Trophoblast cell (in vitro differentiated cells and primary cell): Measurements from ENCODE around the gene DNMT3A.

ENCODE experiments used
- DNase-seq, 2 donors: peaks; one replicate each; pipeline ENCODE4 v3.0.0-alpha.2; 2016
- H2AFZ ChIP-seq: 2 replicates; pipeline ENCODE4 v1.6.1; 2013; ENCODE audit warnings: low read length, moderate library complexity, mild to moderate bottlenecking; ENCODE audit not compliant: insufficient read depth, poor library complexity
- H2AK5ac ChIP-seq: 2 replicates; pipeline ENCODE4 v1.6.1; 2013; ENCODE audit warnings: mild to moderate bottlenecking, low read length
- H2BK120ac ChIP-seq: 2 replicates; pipeline ENCODE4 v1.6.1; 2013; ENCODE audit warnings: low read length, mild to moderate bottlenecking, moderate library complexity; ENCODE audit not compliant: insufficient read depth, poor library complexity
- H2BK12ac ChIP-seq: 2 replicates; pipeline ENCODE4 v1.6.1; 2013; ENCODE audit warnings: mild to moderate bottlenecking, low read length, moderate library complexity
- H2BK5ac ChIP-seq: 2 replicates; pipeline ENCODE4 v1.6.1; 2013; ENCODE audit warnings: low read length, low read depth, moderate library complexity, mild to moderate bottlenecking; ENCODE audit not compliant: poor library complexity
- H3K14ac ChIP-seq: 2 replicates; pipeline ENCODE4 v1.6.1; 2013; ENCODE audit warnings: mild to moderate bottlenecking, low read length
- H3K18ac ChIP-seq: 2 replicates; pipeline ENCODE4 v1.6.1; 2013; ENCODE audit warnings: mild to moderate bottlenecking, low read length
- H3K23ac ChIP-seq: 2 replicates; pipeline ENCODE4 v1.6.1; 2013; ENCODE audit warnings: low read length
- H3K27ac ChIP-seq: 2 replicates; pipeline ENCODE4 v1.5.1; 2013; ENCODE audit warnings: low read depth, mild to moderate bottlenecking, inconsistent platforms, low read length, moderate library complexity
- H3K27me3 ChIP-seq: 2 replicates; pipeline ENCODE4 v1.6.1; 2013; ENCODE audit warnings: inconsistent platforms, mild to moderate bottlenecking, low read length, moderate library complexity; ENCODE audit not compliant: insufficient read depth
- H3K36me3 ChIP-seq, 2 experiments: 1 replicate in 1 of 2; 2 replicates in 1 of 2; pipeline ENCODE4 v1.6.1; 2013; ENCODE audit warnings: low read length in 2 of 2, mild to moderate bottlenecking in 2 of 2, moderate library complexity in 1 of 2; ENCODE audit not compliant: insufficient read depth in 2 of 2, control insufficient read depth in 1 of 2
- H3K4ac ChIP-seq: 2 replicates; pipeline ENCODE4 v1.6.1; 2013; ENCODE audit warnings: low read depth, mild to moderate bottlenecking, low read length, moderate library complexity
- H3K4me1 ChIP-seq, 2 experiments: 1 replicate in 1 of 2; 2 replicates in 1 of 2; pipeline ENCODE4 v1.6.1; 2013; ENCODE audit warnings: low read length in 2 of 2, mild to moderate bottlenecking in 2 of 2, moderate library complexity in 1 of 2; ENCODE audit not compliant: insufficient read depth in 2 of 2, control insufficient read depth in 1 of 2
- H3K4me2 ChIP-seq: 2 replicates; pipeline ENCODE4 v1.6.1; 2013; ENCODE audit warnings: inconsistent platforms, mild to moderate bottlenecking, low read length, moderate library complexity
- H3K4me3 ChIP-seq: 2 replicates; pipeline ENCODE4 v1.5.1; 2013; ENCODE audit warnings: mild to moderate bottlenecking, low read depth, low read length, inconsistent platforms
- H3K79me1 ChIP-seq: one replicate; pipeline ENCODE4 v1.6.1; 2013; ENCODE audit warnings: low read length
- H3K79me2 ChIP-seq: 2 replicates; pipeline ENCODE4 v1.6.1; 2013; ENCODE audit warnings: low read length, mild to moderate bottlenecking; ENCODE audit not compliant: control insufficient read depth, insufficient read depth, poor library complexity
- H3K9ac ChIP-seq: 2 replicates; pipeline ENCODE4 v1.6.1; 2013; ENCODE audit warnings: mild to moderate bottlenecking, low read length
- H3K9me3 ChIP-seq: 2 replicates; pipeline ENCODE4 v1.6.1; 2013; ENCODE audit warnings: low read depth, mild to moderate bottlenecking, control low read depth, inconsistent platforms, low read length; ENCODE audit not compliant: insufficient read depth
- H4K12ac ChIP-seq: 2 replicates; pipeline ENCODE4 v1.6.1; 2013; ENCODE audit warnings: low read depth, mild to moderate bottlenecking, low read length, moderate library complexity
- H4K8ac ChIP-seq: 2 replicates; pipeline ENCODE4 v1.6.1; 2013; ENCODE audit warnings: low read depth, mild to moderate bottlenecking, low read length, moderate library complexity
- H4K91ac ChIP-seq: one replicate; pipeline ENCODE4 v1.6.1; 2013; ENCODE audit warnings: low read depth, mild to moderate bottlenecking, low read length, moderate library complexity
- WGBS: extraction: QIAGEN DNeasy Blood & Tissue Kit; methylation state at CpG from one replicate; pipeline ENCODE4 v1.1.7; 2013; ENCODE audit warnings: missing lambda C conversion rate; ENCODE audit not compliant: insufficient read length, insufficient coverage; ENCODE audit errors: extremely low coverage; 5-methylcytosine and 5-hydroxymethylcytosine counted together

Gene DNMT3A

GRCh38 chr2:25320077-25320476 lies 21.6 kb downstream of the DNMT3A start:
- Histone ChIP-seq H4K8ac (no peak overlapping the region), H2BK5ac (no peak overlapping the region), H3K9ac (no peak overlapping the region), H3K27ac (no peak overlapping the region), H2AK5ac (no peak overlapping the region), H2BK120ac (no peak overlapping the region), H3K23ac (no peak overlapping the region), H3K4me2 (no peak overlapping the region), H3K36me3 (no peaks in the 10 kb centered on the region), H3K27me3 (no peaks in the 10 kb centered on the region), H3K79me1 (no peaks in the 10 kb centered on the region), H3K4me1 (peaks cover 0 to under 1% of the 10 kb centered on the region in 2 experiments), H4K91ac (no peak overlapping the region), H2BK12ac (no peak overlapping the region), H3K4me3 (no peak overlapping the region), H2AFZ (no peak overlapping the region), H3K18ac (no peak overlapping the region), H3K79me2 (no peaks in the 10 kb centered on the region), H3K4ac (no peak overlapping the region), H4K12ac (no peak overlapping the region), H3K14ac (no peak overlapping the region), H3K9me3 (peaks cover 2% of the 10 kb centered on the region)
- DNase-seq: no peak
- no CpG with 5 or more reads among the region's 3 CpGs for WGBS

- Histone ChIP-seq H3K14ac (no peak overlapping the region), H3K79me1 (peaks cover 5% of the 10 kb centered on the region), H4K8ac (no peak overlapping the region), H2AK5ac (no peak overlapping the region), H3K27ac (no peak overlapping the region), H3K36me3 (no peaks in the 10 kb centered on the region), H2BK12ac (no peak overlapping the region), H4K91ac (no peak overlapping the region), H3K23ac (no peak overlapping the region), H3K9me3 (no peaks in the 10 kb centered on the region), H3K27me3 (no peaks in the 10 kb centered on the region), H3K9ac (no peak overlapping the region), H3K79me2 (peaks cover 1% of the 10 kb centered on the region), H2BK120ac (no peak overlapping the region), H3K4me2 (no peak overlapping the region), H3K4me3 (no peak overlapping the region), H3K18ac (no peak overlapping the region), H3K4me1 (peaks cover 4 to 8% of the 10 kb centered on the region in 2 experiments), H2BK5ac (no peak overlapping the region), H4K12ac (no peak overlapping the region), H2AFZ (no peak overlapping the region), H3K4ac (no peak overlapping the region)
- WGBS: no CpG with 5 or more reads among the region's 8 CpGs
- DNase-seq: no peak
These were observed 25.6 kb downstream of the DNMT3A start for GRCh38 chr2:25316101-25316500.

DNA sequence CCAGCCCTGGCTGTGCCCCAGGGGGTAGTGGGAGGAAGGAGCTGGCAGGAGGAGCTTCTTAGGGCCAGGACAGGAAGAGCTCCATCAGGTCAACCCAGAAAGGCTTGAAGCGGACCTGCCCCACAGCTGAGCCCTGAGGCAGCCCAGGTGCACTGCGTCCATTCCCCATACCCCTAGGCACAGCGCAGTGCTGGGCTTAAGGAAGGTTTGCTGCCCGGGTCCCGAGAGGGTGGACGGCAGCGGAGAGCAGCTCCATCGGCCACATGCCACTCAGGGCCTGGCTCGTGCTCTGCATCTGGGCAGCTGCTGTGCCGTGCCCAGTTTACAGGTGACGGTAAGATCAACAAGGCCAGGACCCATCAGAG lies 26.4 kb downstream of the DNMT3A start:
- Histone ChIP-seq H4K8ac (peak overlapping the region; percentile 95), H3K4me3 (no peak overlapping the region), H3K9me3 (no peaks in the 10 kb centered on the region), H2BK12ac (no peak overlapping the region), H3K18ac (no peak overlapping the region), H3K4me1 (peaks cover 8 to 12% of the 10 kb centered on the region in 2 experiments), H3K79me2 (peaks cover 1% of the 10 kb centered on the region), H2AFZ (peak overlapping the region; percentile 76), H3K27me3 (no peaks in the 10 kb centered on the region), H3K27ac (no peak overlapping the region), H3K14ac (no peak overlapping the region), H4K12ac (no peak overlapping the region), H3K79me1 (peaks cover 5% of the 10 kb centered on the region), H2BK5ac (no peak overlapping the region), H2BK120ac (no peak overlapping the region), H3K4ac (no peak overlapping the region), H4K91ac (no peak overlapping the region), H3K36me3 (no peaks in the 10 kb centered on the region), H3K23ac (no peak overlapping the region), H3K9ac (no peak overlapping the region), H2AK5ac (no peak overlapping the region), H3K4me2 (no peak overlapping the region)
- no peak for DNase-seq
- no CpG with 5 or more reads among the region's 11 CpGs for WGBS

- peaks cover 1% of the 10 kb centered on the region for H3K79me2 ChIP-seq
- peak overlapping the region; percentile 29 for H2AK5ac ChIP-seq
- H3K27ac ChIP-seq: no peak overlapping the region
- peak overlapping the region; percentile 76 for H2AFZ ChIP-seq
- DNase-seq: no peak
- peaks cover 9 to 12% of the 10 kb centered on the region in 2 experiments for H3K4me1 ChIP-seq
- peak overlapping the region; percentile 48 for H3K18ac ChIP-seq
- H3K4me3 ChIP-seq: no peak overlapping the region
- H2BK120ac ChIP-seq: peak overlapping the region; percentile 28
- H4K91ac ChIP-seq: peak overlapping the region; percentile 52
- no peak overlapping the region for H3K4me2 ChIP-seq
- H4K8ac ChIP-seq: peak overlapping the region; percentile 95
- H3K14ac ChIP-seq: peak overlapping the region; percentile 74
- H3K36me3 ChIP-seq: no peaks in the 10 kb centered on the region
- WGBS: no CpG with 5 or more reads among the region's 13 CpGs
- peaks cover 5% of the 10 kb centered on the region for H3K79me1 ChIP-seq
- no peak overlapping the region for H2BK5ac ChIP-seq
- H4K12ac ChIP-seq: peak overlapping the region; percentile 89
- peak overlapping the region; percentile 34 for H2BK12ac ChIP-seq
- H3K9ac ChIP-seq: no peak overlapping the region
- H3K27me3 ChIP-seq: no peaks in the 10 kb centered on the region
- peak overlapping the region; percentile 56 for H3K4ac ChIP-seq
- H3K9me3 ChIP-seq: no peaks in the 10 kb centered on the region
- no peak overlapping the region for H3K23ac ChIP-seq
These were observed 27.0 kb downstream of the DNMT3A start for GRCh38 chr2:25314514-25315315.
